ENCODE results near the gene PPP4R1. TPM values are rescaled to one million over a fixed set of nuclear protein-coding genes. Genes with fewer than 3 reads are reported as not detected.

Gene PPP4R1
- total RNA-seq, 1 experiment from 2014 or later, result 106 TPM

- no peak overlapping the region for H3K18ac ChIP-seq (ENCODE audit: insufficient read length, low read depth, low read length)
- H3K4me3 Mint-ChIP-seq, result no peak overlapping the region
These were observed 61.7 kb downstream of the PPP4R1 start for GRCh38 chr18:9552616-9553015.

More at GRCh38 chr18:9552616-9553015, 61.7 kb downstream of the PPP4R1 start:
- no peak overlapping the region for H3K56ac ChIP-seq (ENCODE audit: insufficient read length, low read depth, low read length)
- H2AK5ac ChIP-seq (ENCODE audit: insufficient read length, low read length), result no peak overlapping the region
- H4K8ac ChIP-seq (replicated peaks; ENCODE audit: insufficient read length, low read depth, low read length), result no peak overlapping the region
- H3K23ac ChIP-seq (ENCODE audit: insufficient read length, low read depth, low read length), result no peak overlapping the region
- peaks cover 7% of the 10 kb centered on the region for H3K9me3 ChIP-seq (ENCODE audit: control insufficient read depth, low read depth, low read length)
- H3K36me3 Mint-ChIP-seq (ENCODE audit: insufficient read depth in 1 of 3, low read depth in 3 of 3), result peaks cover 61 to 96% (median 86%) of the 10 kb centered on the region in 3 experiments
- H3K27ac Mint-ChIP-seq, result no peak overlapping the region; a peak in 1 of 7 replicates
- peaks cover 11 to 12% of the 10 kb centered on the region in 2 experiments for H3K4me1 Mint-ChIP-seq
- H3K79me1 ChIP-seq (ENCODE audit: insufficient read depth, low read depth, low read length, poor library complexity, severe bottlenecking), result no peaks in the 10 kb centered on the region
- H2AFZ ChIP-seq (ENCODE audit: low read length), result no peak overlapping the region
- no peak overlapping the region for H2BK120ac ChIP-seq (ENCODE audit: low read depth, low read length, poor library complexity, severe bottlenecking)
- H3K27ac ChIP-seq (ENCODE audit: insufficient read length, low read depth, low read length), result no peak overlapping the region
- DNase-seq, result no peak
- H3K4me2 ChIP-seq (ENCODE audit: insufficient read depth, insufficient read length, low read length), result no peak overlapping the region
- no CpG with 5 or more reads among the region's 4 CpGs for WGBS (ENCODE audit: extremely low coverage, insufficient read length, low lambda C conversion rate)
- no peak overlapping the region for H3K9ac ChIP-seq (ENCODE audit: extremely low read depth, insufficient read length, low read length)
- no peaks in the 10 kb centered on the region for H3K79me2 ChIP-seq (ENCODE audit: insufficient read depth, low read length)
- no peak overlapping the region for H2BK5ac ChIP-seq (ENCODE audit: insufficient read length, low read length)
- H4K5ac ChIP-seq (ENCODE audit: insufficient read length, low read depth, low read length), result no peak overlapping the region
- no peak overlapping the region for H3T11ph ChIP-seq (ENCODE audit: low read length)
- H3K27me3 Mint-ChIP-seq (ENCODE audit: low read depth), result no peaks in the 10 kb centered on the region
- H3K14ac ChIP-seq (ENCODE audit: insufficient read depth, low read length), result no peak overlapping the region
- H3K4me1 ChIP-seq (ENCODE audit: insufficient read depth, low read length), result no peaks in the 10 kb centered on the region
- no peak overlapping the region for H2BK15ac ChIP-seq (ENCODE audit: low read depth, low read length)
- H2BK12ac ChIP-seq (ENCODE audit: insufficient read length, low read depth, low read length), result no peak overlapping the region
- peaks cover 12 to 13% of the 10 kb centered on the region in 2 experiments for H3K9me3 Mint-ChIP-seq
- no peak overlapping the region for H4K91ac ChIP-seq (ENCODE audit: insufficient read length, low read depth, low read length)
- no peak overlapping the region for H2BK20ac ChIP-seq (ENCODE audit: low read depth, low read length, poor library complexity, severe bottlenecking)
- no peak for TF ChIP-seq CTCF (conservative IDR thresholded peaks at IDR 0.05)
- H3K23me2 ChIP-seq (ENCODE audit: insufficient read length, low read depth, low read length, poor library complexity, severe bottlenecking), result no peaks in the 10 kb centered on the region
- H3K27me3 ChIP-seq (ENCODE audit: insufficient read depth, low read length), result no peaks in the 10 kb centered on the region
- H3K4ac ChIP-seq (ENCODE audit: low read depth, low read length), result no peak overlapping the region
- H4K20me1 ChIP-seq (ENCODE audit: control insufficient read depth, insufficient read depth, insufficient read length), result peaks cover 3% of the 10 kb centered on the region

Data from H9 (cell line).